GM19351 (cell line): ENCODE data around the gene MTERF4.

Source experiments
- ATAC-seq: cut with Tn5 transposase; IDR thresholded peaks from one replicate; pipeline ENCODE4 v1.9.1; 2021; ENCODE audit warnings: mild to moderate bottlenecking, moderate library complexity; ENCODE audit not compliant: unreplicated experiment

MTERF4 gene

GRCh38 chr2:241091734-241092445 is 10.2 kb downstream of the MTERF4 start:
- ATAC-seq: no peak

GRCh38 chr2:241091201-241091600 is 10.9 kb downstream of the MTERF4 start:
- no peak for ATAC-seq

GRCh38 chr2:241088791-241089732 is 13.0 kb downstream of the MTERF4 start:
- ATAC-seq: no peak

GRCh38 chr2:241088376-241088775 is 13.7 kb downstream of the MTERF4 start:
- no peak for ATAC-seq

- peak; percentile 65 for ATAC-seq
Observed at GRCh38 chr2:241087420-241088268, 14.4 kb downstream of the MTERF4 start.

- no peak for ATAC-seq
Observed at GRCh38 chr2:241084856-241085444, 17.1 kb downstream of the MTERF4 start.

- no peak for ATAC-seq
Observed at GRCh38 chr2:241083091-241083415, 19.0 kb downstream of the MTERF4 start.

- ATAC-seq: no peak
Observed at GRCh38 chr2:241082341-241083090, 19.6 kb downstream of the MTERF4 start.

GRCh38 chr2:241081643-241082340 is 20.3 kb downstream of the MTERF4 start:
- no peak for ATAC-seq

GRCh38 chr2:241081190-241081642 is 20.9 kb downstream of the MTERF4 start:
- ATAC-seq: no peak

GRCh38 chr2:241080405-241081189 is 21.5 kb downstream of the MTERF4 start:
- no peak for ATAC-seq

GRCh38 chr2:241074901-241075540 is 27.1 kb downstream of the MTERF4 start:
- ATAC-seq: no peak

GRCh38 chr2:241074065-241074818 is 27.8 kb downstream of the MTERF4 start:
- ATAC-seq: no peak

GRCh38 chr2:241073166-241074064 is 28.7 kb downstream of the MTERF4 start:
- ATAC-seq: no peak

- no peak for ATAC-seq
Observed at GRCh38 chr2:241072553-241073165, 29.4 kb downstream of the MTERF4 start.

- no peak for ATAC-seq
Observed at GRCh38 chr2:241072151-241072550, 29.9 kb downstream of the MTERF4 start.
